A549 (cell line): ENCODE measurements around the gene NKD1. TPM values are rescaled to one million over a fixed set of nuclear protein-coding genes. Genes with fewer than 3 reads are reported as not detected.

Source experiments
- ATAC-seq, 2 experiments: fragments of 200-7000 bp in 1 of 2; fragments of >200 bp in 1 of 2; cut with Nextera tagmentation in 1 of 2; cut with Tn5 transposase in 1 of 2; 3 replicates each; pipeline versions ENCODE4 v1.8.0 to v1.9.1; 2018 to 2020; ENCODE audit warnings: mild to moderate bottlenecking in 1 of 2, moderate library complexity in 1 of 2
- CTCF ChIA-PET: fragments of 300-600 bp; sonication (Branson Sonifier 250); formaldehyde crosslinking; extraction: SDS; loops from one replicate; lab custom pipeline; 2021; ENCODE audit warnings: antibody characterized with exemption, inconsistent platforms; lab: Yijun Ruan, JAX
- POLR2A ChIA-PET: fragments of 350-600 bp; formaldehyde crosslinking; extraction: SDS; loops from one replicate; lab custom pipeline; 2021; ENCODE audit warnings: antibody characterized with exemption, inconsistent platforms; lab: Yijun Ruan, JAX
- DNase-seq, 2 experiments: peaks; one replicate each; pipeline versions ENCODE4 v3.0.0 to v3.0.0-alpha.2; 2011 to 2016; ENCODE audit warnings: low read depth in 1 of 2, low spot score in 1 of 2
- FAIRE-seq: peaks from 2 replicates; lab custom pipeline; 2011; peaks lifted over from hg19 to GRCh38; lab: Jason Lieb, UNC
- H3K27ac ChIP-seq, 2 experiments: fragments of >200 bp; sonication (Bioruptor Twin); formaldehyde crosslinking; 3 replicates each; pipeline ENCODE4 v1.5.1; 2016 to 2017
- H3K4me1 ChIP-seq: fragments of >200 bp; sonication (Bioruptor Twin); formaldehyde crosslinking; 3 replicates; pipeline ENCODE4 v1.6.1; 2016
- H3K4me2 ChIP-seq: fragments of >200 bp; sonication (Bioruptor Twin); formaldehyde crosslinking; 3 replicates; pipeline ENCODE4 v1.6.1; 2016
- H3K4me3 ChIP-seq: fragments of >200 bp; sonication (Bioruptor Twin); formaldehyde crosslinking; 3 replicates; pipeline ENCODE4 v1.5.1; 2016
- H3K9me3 ChIP-seq: fragments of >200 bp; sonication (Bioruptor Twin); formaldehyde crosslinking; 3 replicates; pipeline ENCODE4 v1.6.1; 2016
- ATOH8 ChIP-seq: fragments of 250-450 bp; sonication (Bioruptor Pico); IDR thresholded peaks from 2 replicates; pipeline ENCODE4 v1.5.0; 2020; ENCODE audit warnings: low read depth, mild to moderate bottlenecking, moderate library complexity
- E2F6 ChIP-seq: IDR thresholded peaks from 2 replicates; pipeline ENCODE4 v1.6.1; 2012; ENCODE audit warnings: low read depth, borderline replicate concordance
- EP300 ChIP-seq, 2 experiments: fragments of >200 bp; sonication (Bioruptor Twin); formaldehyde crosslinking; IDR thresholded peaks; 2 replicates in 1 of 2; 3 replicates in 1 of 2; pipeline ENCODE4 v1.6.1; 2016 to 2017
- ESRRA ChIP-seq: fragments of 150-350 bp; IDR thresholded peaks from 2 replicates; pipeline ENCODE4 v1.6.1; 2014; ENCODE audit warnings: mild to moderate bottlenecking, low read length, borderline replicate concordance
- FOSB ChIP-seq: fragments of 250-450 bp; sonication (Bioruptor Pico); IDR thresholded peaks from 2 replicates; pipeline ENCODE4 v1.5.0; 2020; ENCODE audit warnings: mild to moderate bottlenecking, moderate library complexity
- FOSL2 ChIP-seq, 2 experiments: fragments of 450-650 bp in 1 of 2; fragments of >200 bp in 1 of 2; sonication (Bioruptor Twin) in 1 of 2; formaldehyde crosslinking; IDR thresholded peaks; 2 replicates each; pipeline versions ENCODE4 v1.5.0 to v1.6.1; 2016 to 2020; ENCODE audit warnings: mild to moderate bottlenecking in 1 of 2, moderate library complexity in 1 of 2
- GATA3 ChIP-seq: IDR thresholded peaks from 2 replicates; pipeline ENCODE4 v1.6.1; 2012; ENCODE audit warnings: borderline replicate concordance
- HEYL ChIP-seq: fragments of 250-450 bp; sonication (Bioruptor Pico); IDR thresholded peaks from 2 replicates; pipeline ENCODE4 v1.8.0; 2021; ENCODE audit warnings: mild to moderate bottlenecking, moderate library complexity
- HOXA7 ChIP-seq: fragments of 250-450 bp; sonication (Bioruptor Pico); IDR thresholded peaks from 2 replicates; pipeline ENCODE4 v1.5.0; 2020; ENCODE audit warnings: mild to moderate bottlenecking, moderate library complexity
- HOXB13 ChIP-seq: fragments of 250-450 bp; sonication (Bioruptor Pico); IDR thresholded peaks from 2 replicates; pipeline ENCODE4 v1.5.0; 2020; ENCODE audit warnings: low read depth, mild to moderate bottlenecking, moderate library complexity
- JUNB ChIP-seq: fragments of >200 bp; sonication (Bioruptor Twin); formaldehyde crosslinking; IDR thresholded peaks from 2 replicates; pipeline ENCODE4 v1.6.1; 2016
- MAFK ChIP-seq: fragments of 450-650 bp; IDR thresholded peaks from 2 replicates; pipeline ENCODE4 v1.6.1; 2014; ENCODE audit not compliant: partially characterized antibody
- MYC ChIP-seq: IDR thresholded peaks from 2 replicates; pipeline ENCODE4 v1.6.1; 2012; ENCODE audit warnings: mild to moderate bottlenecking, inconsistent platforms, low read length, improper control_type of control experiment, borderline replicate concordance
- NPAS2 ChIP-seq: fragments of 250-450 bp; sonication (Bioruptor Pico); IDR thresholded peaks from 2 replicates; pipeline ENCODE4 v1.8.0; 2022; ENCODE audit warnings: mild to moderate bottlenecking, moderate library complexity, borderline replicate concordance
- POLR2AphosphoS2 ChIP-seq: conservative IDR thresholded peaks from 2 replicates; pipeline ENCODE4 v1.6.1; 2012; ENCODE audit warnings: low read length, improper control_type of control experiment, inconsistent platforms
- RARB ChIP-seq: fragments of 250-450 bp; sonication (Bioruptor Pico); IDR thresholded peaks from 2 replicates; pipeline ENCODE4 v1.8.0; 2021; ENCODE audit warnings: mild to moderate bottlenecking, moderate library complexity
- RFX5 ChIP-seq: fragments of 450-650 bp; IDR thresholded peaks from 2 replicates; pipeline ENCODE4 v1.7.1; 2014; ENCODE audit warnings: antibody characterized with exemption, mild to moderate bottlenecking, moderate library complexity
- RNF2 ChIP-seq: fragments of 200-600 bp; sonication (generic); IDR thresholded peaks from 2 replicates; pipeline ENCODE4 v1.6.1; 2016; ENCODE audit warnings: low read depth, mild to moderate bottlenecking, antibody characterized with exemption, moderate library complexity, borderline replicate concordance
- SREBF2 ChIP-seq: fragments of 450-650 bp; IDR thresholded peaks from 2 replicates; pipeline ENCODE4 v1.6.1; 2014; ENCODE audit warnings: mild to moderate bottlenecking, moderate library complexity
- TP53 ChIP-seq: fragments of 250-450 bp; sonication (Bioruptor Pico); IDR thresholded peaks from 2 replicates; pipeline ENCODE4 v1.5.0; 2021; ENCODE audit warnings: mild to moderate bottlenecking, moderate library complexity
- ZNF302 ChIP-seq: fragments of 250-450 bp; sonication (Bioruptor Pico); IDR thresholded peaks from 2 replicates; pipeline ENCODE4 v1.9.0; 2021; ENCODE audit warnings: inconsistent platforms, mild to moderate bottlenecking, moderate library complexity
- WGBS: methylation state at CpG from one replicate; pipeline ENCODE4 v1.1.6; 2017; ENCODE audit errors: missing lambda C conversion rate; 5-methylcytosine and 5-hydroxymethylcytosine counted together
- polyA plus RNA-seq, 4 experiments: library from polyadenylated mRNA; depleted of rRNA in 3 of 4; stranded (reverse); fragments of >200 nt; fragmentation: RNase III in 1 of 4; extraction: RNeasy Plus Mini Kit Qiagen cat#74134 plus additional on column Dnase treatment in 1 of 4; gene quantifications; 2 replicates in 3 of 4; 3 replicates in 1 of 4; pipeline ENCODE4 v1.2.3, GENCODE V29; 2011 to 2017
- TF ChIP-seq, protein P1 (sequence below): IDR thresholded peaks from 2 replicates; pipeline ENCODE4 v1.6.1; 2012
- TF ChIP-seq, protein P2 (sequence below): fragments of 250-450 bp; sonication (Bioruptor Pico); IDR thresholded peaks from 2 replicates; pipeline ENCODE4 v1.5.0; 2021; ENCODE audit warnings: mild to moderate bottlenecking, moderate library complexity, borderline replicate concordance

The NKD1 gene
- polyA plus RNA-seq, 2 of the 4 experiments (the other 2 are of a cell fraction), result 0.10 to 0.19 TPM

- WGBS, result 24% methylated on average over 8 of the region's 8 CpGs
- Histone ChIP-seq H3K4me1 (no peaks in the 10 kb centered on the region), H3K4me2 (no peak overlapping the region), H3K9me3 (no peaks in the 10 kb centered on the region), H3K27ac (no peak overlapping the region), H3K4me3 (no peak overlapping the region)
- peak in 1 of 2 experiments; percentile 19; a peak in 2 of 6 replicates for ATAC-seq
- TF ChIP-seq RNF2, result no peak
- no peak for TF ChIP-seq HOXA7 (CRISPR knock-in tag)
- no peak for TF ChIP-seq EP300 (IDR thresholded peaks at IDR 0.05)
- no peak for TF ChIP-seq POLR2AphosphoS2
- no peak for TF ChIP-seq FOSB (CRISPR knock-in tag)
- TF ChIP-seq, protein P1, sequence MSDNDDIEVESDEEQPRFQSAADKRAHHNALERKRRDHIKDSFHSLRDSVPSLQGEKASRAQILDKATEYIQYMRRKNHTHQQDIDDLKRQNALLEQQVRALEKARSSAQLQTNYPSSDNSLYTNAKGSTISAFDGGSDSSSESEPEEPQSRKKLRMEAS, result no peak
- TF ChIP-seq HEYL (CRISPR knock-in tag), result no peak
- TF ChIP-seq, protein P2, sequence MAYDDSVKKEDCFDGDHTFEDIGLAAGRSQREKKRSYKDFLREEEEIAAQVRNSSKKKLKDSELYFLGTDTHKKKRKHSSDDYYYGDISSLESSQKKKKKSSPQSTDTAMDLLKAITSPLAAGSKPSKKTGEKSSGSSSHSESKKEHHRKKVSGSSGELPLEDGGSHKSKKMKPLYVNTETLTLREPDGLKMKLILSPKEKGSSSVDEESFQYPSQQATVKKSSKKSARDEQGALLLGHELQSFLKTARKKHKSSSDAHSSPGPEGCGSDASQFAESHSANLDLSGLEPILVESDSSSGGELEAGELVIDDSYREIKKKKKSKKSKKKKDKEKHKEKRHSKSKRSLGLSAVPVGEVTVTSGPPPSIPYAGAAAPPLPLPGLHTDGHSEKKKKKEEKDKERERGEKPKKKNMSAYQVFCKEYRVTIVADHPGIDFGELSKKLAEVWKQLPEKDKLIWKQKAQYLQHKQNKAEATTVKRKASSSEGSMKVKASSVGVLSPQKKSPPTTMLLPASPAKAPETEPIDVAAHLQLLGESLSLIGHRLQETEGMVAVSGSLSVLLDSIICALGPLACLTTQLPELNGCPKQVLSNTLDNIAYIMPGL (CRISPR knock-in tag), result no peak
- TF ChIP-seq ATOH8, result no peak
- no peak for TF ChIP-seq ESRRA
- no peak for TF ChIP-seq MAFK
- TF ChIP-seq E2F6, result no peak
- no peak for TF ChIP-seq JUNB
- no peak for TF ChIP-seq NPAS2 (CRISPR knock-in tag)
- TF ChIP-seq TP53 (CRISPR knock-in tag), result no peak
- TF ChIP-seq FOSL2 (IDR thresholded peaks at IDR 0.05), result no peak
- no peak for TF ChIP-seq FOSL2 (CRISPR knock-in tag; IDR thresholded peaks at IDR 0.05)
- TF ChIP-seq RARB (CRISPR knock-in tag), result no peak
- DNase-seq, result no peak
- no peak for FAIRE-seq
- POLR2A ChIA-PET, result no interaction called here
- CTCF ChIA-PET, result interaction anchor here (0.9 to 1.8 kb wide), 2 partner anchors 31 to 34 kb away, joined by 3 to 4 read pairs; no protein-coding TSS in a partner anchor
Observed at GRCh38 chr16:50631249-50631984, 83.2 kb downstream of the NKD1 start.

DNA sequence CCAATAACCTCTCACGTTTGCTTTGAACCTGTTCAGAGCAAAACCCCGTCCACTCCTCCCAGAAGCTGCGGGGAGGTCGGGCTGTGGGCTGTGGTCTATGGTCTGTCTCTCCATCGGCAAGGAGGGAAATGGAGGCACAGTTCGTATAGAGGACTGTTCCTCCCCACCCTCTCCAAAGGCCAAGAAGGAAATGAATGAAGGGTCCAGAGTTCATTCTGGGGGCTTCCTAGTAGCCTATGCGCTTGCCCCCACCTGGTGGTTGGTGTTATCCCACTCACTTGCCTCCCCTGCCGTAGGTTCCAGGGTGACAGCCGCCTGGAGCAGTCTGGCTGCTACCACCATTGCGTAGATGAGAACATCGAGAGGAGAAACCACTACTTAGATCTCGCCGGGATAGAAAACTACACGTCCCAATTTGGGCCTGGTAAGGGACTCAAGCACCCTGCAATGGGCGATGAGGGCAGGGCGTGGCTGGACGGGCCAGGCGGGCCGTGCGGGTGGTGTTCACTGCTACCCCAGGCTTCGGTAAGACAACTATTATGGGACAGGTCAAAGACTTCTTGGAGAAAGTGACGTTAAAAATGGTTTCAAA, 83.9 kb downstream of the NKD1 start:
- ChIA-PET POLR2A (no interaction called here), CTCF (no interaction called here)
- FAIRE-seq (no peak), DNase-seq (no peak), ATAC-seq (no peak)
- Histone ChIP-seq H3K4me3 (no peak overlapping the region), H3K27ac (no peak overlapping the region), H3K4me2 (no peak overlapping the region), H3K9me3 (no peaks in the 10 kb centered on the region), H3K4me1 (no peaks in the 10 kb centered on the region)
- TF ChIP-seq HOXA7 (CRISPR knock-in tag) (no peak), GATA3 (no peak), RFX5 (no peak), MYC (no peak), ZNF302 (CRISPR knock-in tag) (no peak), HOXB13 (CRISPR knock-in tag) (no peak), SREBF2 (no peak)
- WGBS, result 71% methylated on average over 22 of the region's 22 CpGs
